Activated naive CD4-positive, alpha-beta T cell treated with anti-CD3 and anti-CD28 coated beads for 36 hours (primary cell): ENCODE results near the gene PDILT. TPM values are rescaled to one million over a fixed set of nuclear protein-coding genes. Genes with fewer than 3 reads are reported as not detected.

Experiments
- CTCF ChIA-PET: fragments of 350-600 bp; sonication (Branson Sonifier 250); formaldehyde crosslinking; loops from one replicate; lab custom pipeline; 2021; ENCODE audit warnings: antibody characterized with exemption; lab: Charles Lee
- DNase-seq: peaks from one replicate; pipeline ENCODE4 v3.0.0-alpha.2; 2020
- H3K27ac Mint-ChIP-seq: one replicate; pipeline ENCODE4 v1.8.0; 2021; ENCODE audit warnings: mild to moderate bottlenecking, mixed read lengths
- H3K27me3 Mint-ChIP-seq: one replicate; pipeline ENCODE4 v1.8.0; 2021; ENCODE audit warnings: low read depth, mixed read lengths
- H3K36me3 Mint-ChIP-seq: one replicate; pipeline ENCODE4 v1.8.0; 2021; ENCODE audit warnings: low read depth, mixed read lengths
- H3K4me1 Mint-ChIP-seq: one replicate; pipeline ENCODE4 v1.8.0; 2021; ENCODE audit warnings: low read depth, mixed read lengths
- H3K4me3 Mint-ChIP-seq: one replicate; pipeline ENCODE4 v1.8.0; 2021; ENCODE audit warnings: mild to moderate bottlenecking, moderate library complexity, mixed read lengths
- H3K9me3 Mint-ChIP-seq: one replicate; pipeline ENCODE4 v1.8.0; 2021; ENCODE audit warnings: mixed read lengths
- intact Hi-C: fragments of 100-400 bp; cut with micrococcal nuclease; formaldehyde crosslinking; loops from one replicate; pipeline ENCODE4 v1.15.1; 2023
- total RNA-seq, 2 experiments: library from RNA; stranded (reverse); gene quantifications; one replicate each; pipeline ENCODE4 v1.2.3, GENCODE V29; 2021

PDILT gene
- total RNA-seq, 2 experiments from 2014 or later, result not detected

GRCh38 chr16:20382202-20382948 is 22.2 kb downstream of the PDILT start:
- peaks cover 12% of the 10 kb centered on the region for H3K27me3 Mint-ChIP-seq
- no peaks in the 10 kb centered on the region for H3K4me1 Mint-ChIP-seq
- no peaks in the 10 kb centered on the region for H3K9me3 Mint-ChIP-seq
- no peaks in the 10 kb centered on the region for H3K36me3 Mint-ChIP-seq
- intact Hi-C loops, result loop anchor here (5.0 to 10.0 kb wide), 3 partner anchors 80 to 828 kb away; partner anchors contain the start of gene VPS35L
- no peak overlapping the region for H3K4me3 Mint-ChIP-seq
- CTCF ChIA-PET, result interaction anchor here (0.8 to 4.0 kb wide), 6 partner anchors 9 to 826 kb away, joined by 3 to 23 read pairs (median 5); no protein-coding TSS in a partner anchor
- DNase-seq, result no peak
- no peak overlapping the region for H3K27ac Mint-ChIP-seq

GRCh38 chr16:20380782-20381181 is 23.8 kb downstream of the PDILT start:
- intact Hi-C loops, result loop anchor here (5.0 to 10.0 kb wide), 3 partner anchors 78 to 826 kb away; partner anchors contain the start of gene VPS35L
- H3K4me1 Mint-ChIP-seq, result no peaks in the 10 kb centered on the region
- H3K27me3 Mint-ChIP-seq, result peaks cover 6% of the 10 kb centered on the region
- no peak overlapping the region for H3K4me3 Mint-ChIP-seq
- no peaks in the 10 kb centered on the region for H3K9me3 Mint-ChIP-seq
- DNase-seq, result no peak
- no peaks in the 10 kb centered on the region for H3K36me3 Mint-ChIP-seq
- H3K27ac Mint-ChIP-seq, result no peak overlapping the region
- CTCF ChIA-PET, result interaction anchor here (1.6 kb wide), 1 partner anchor 473 kb away, joined by 7 read pairs; no protein-coding TSS in a partner anchor

GRCh38 chr16:20377181-20377580 is 27.4 kb downstream of the PDILT start:
- Mint-ChIP-seq H3K9me3 (no peaks in the 10 kb centered on the region), H3K27me3 (peaks cover 9% of the 10 kb centered on the region), H3K4me3 (no peak overlapping the region), H3K36me3 (no peaks in the 10 kb centered on the region), H3K4me1 (no peaks in the 10 kb centered on the region), H3K27ac (no peak overlapping the region)
- DNase-seq, result no peak
- CTCF ChIA-PET, result interaction anchor here (0.7 to 1.3 kb wide), 3 partner anchors 8 to 470 kb away, joined by 3 to 10 read pairs (median 4); no protein-coding TSS in a partner anchor
- intact Hi-C loops, result no loop called here

GRCh38 chr16:20372701-20373100 is 31.8 kb downstream of the PDILT start:
- no peaks in the 10 kb centered on the region for H3K9me3 Mint-ChIP-seq
- no peak overlapping the region for H3K27ac Mint-ChIP-seq
- H3K4me3 Mint-ChIP-seq, result no peak overlapping the region
- peaks cover 21% of the 10 kb centered on the region for H3K27me3 Mint-ChIP-seq
- CTCF ChIA-PET, result interaction anchor here (1.2 to 2.1 kb wide), 2 partner anchors 10 to 12 kb away, joined by 3 to 4 read pairs; no protein-coding TSS in a partner anchor
- no peaks in the 10 kb centered on the region for H3K4me1 Mint-ChIP-seq
- no peak for DNase-seq
- intact Hi-C loops, result no loop called here
- H3K36me3 Mint-ChIP-seq, result no peaks in the 10 kb centered on the region

- Mint-ChIP-seq H3K27me3 (peaks cover 24% of the 10 kb centered on the region), H3K9me3 (no peaks in the 10 kb centered on the region), H3K4me3 (no peak overlapping the region), H3K27ac (no peak overlapping the region), H3K36me3 (no peaks in the 10 kb centered on the region), H3K4me1 (no peaks in the 10 kb centered on the region)
- intact Hi-C loops, result no loop called here
- CTCF ChIA-PET, result no interaction called here
- no peak for DNase-seq
These were observed 35.0 kb downstream of the PDILT start for GRCh38 chr16:20369452-20370054.

GRCh38 chr16:20364051-20364450 is 40.5 kb downstream of the PDILT start:
- H3K36me3 Mint-ChIP-seq, result no peaks in the 10 kb centered on the region
- CTCF ChIA-PET, result interaction anchor here (1.5 kb wide), 1 partner anchor 21 kb away, joined by 4 read pairs; no protein-coding TSS in a partner anchor
- H3K27ac Mint-ChIP-seq, result no peak overlapping the region
- intact Hi-C loops, result no loop called here
- no peak overlapping the region for H3K4me3 Mint-ChIP-seq
- no peaks in the 10 kb centered on the region for H3K9me3 Mint-ChIP-seq
- no peak for DNase-seq
- H3K27me3 Mint-ChIP-seq, result peaks cover 19% of the 10 kb centered on the region
- no peaks in the 10 kb centered on the region for H3K4me1 Mint-ChIP-seq

- H3K27me3 Mint-ChIP-seq, result peaks cover 17% of the 10 kb centered on the region
- H3K4me3 Mint-ChIP-seq, result no peak overlapping the region
- no peak overlapping the region for H3K27ac Mint-ChIP-seq
- no peaks in the 10 kb centered on the region for H3K36me3 Mint-ChIP-seq
- intact Hi-C loops, result no loop called here
- H3K9me3 Mint-ChIP-seq, result no peaks in the 10 kb centered on the region
- CTCF ChIA-PET, result interaction anchor here (0.6 to 1.5 kb wide), 2 partner anchors 21 to 456 kb away, joined by 4 to 6 read pairs; no protein-coding TSS in a partner anchor
- H3K4me1 Mint-ChIP-seq, result no peaks in the 10 kb centered on the region
- DNase-seq, result no peak
These were observed 41.3 kb downstream of the PDILT start for GRCh38 chr16:20363191-20363590.

GRCh38 chr16:20359997-20360396 is 44.5 kb downstream of the PDILT start:
- H3K36me3 Mint-ChIP-seq, result no peaks in the 10 kb centered on the region
- no peak overlapping the region for H3K27ac Mint-ChIP-seq
- no peaks in the 10 kb centered on the region for H3K9me3 Mint-ChIP-seq
- no peaks in the 10 kb centered on the region for H3K4me1 Mint-ChIP-seq
- CTCF ChIA-PET, result no interaction called here
- DNase-seq, result peak; percentile 7
- intact Hi-C loops, result no loop called here
- H3K4me3 Mint-ChIP-seq, result no peak overlapping the region
- H3K27me3 Mint-ChIP-seq, result peaks cover 20% of the 10 kb centered on the region

GRCh38 chr16:20355114-20355782 is 49.3 kb downstream of the PDILT start:
- Mint-ChIP-seq H3K4me1 (no peaks in the 10 kb centered on the region), H3K27me3 (peaks cover 19% of the 10 kb centered on the region), H3K4me3 (no peak overlapping the region), H3K27ac (no peak overlapping the region), H3K36me3 (no peaks in the 10 kb centered on the region), H3K9me3 (no peaks in the 10 kb centered on the region)
- CTCF ChIA-PET, result no interaction called here
- intact Hi-C loops, result no loop called here
- DNase-seq, result no peak

- Mint-ChIP-seq H3K27ac (no peak overlapping the region), H3K4me1 (no peaks in the 10 kb centered on the region), H3K9me3 (no peaks in the 10 kb centered on the region), H3K27me3 (peaks cover 16% of the 10 kb centered on the region), H3K4me3 (no peak overlapping the region), H3K36me3 (no peaks in the 10 kb centered on the region)
- CTCF ChIA-PET, result no interaction called here
- intact Hi-C loops, result no loop called here
- DNase-seq, result no peak
These were observed 51.2 kb downstream of the PDILT start for GRCh38 chr16:20353379-20353778.

GRCh38 chr16:20352615-20353014 is 51.9 kb downstream of the PDILT start, which contains the start of gene UMOD:
UMOD (minus strand) TSS chr16:20352715; CDS start chr16:20350737, 1,978 bp downstream.
- DNase-seq, result no peak
- Mint-ChIP-seq H3K4me3 (no peak within 1 kb of the TSS), H3K36me3 (no peaks in the 10 kb centered on the region), H3K27me3 (peaks cover 16% of the 10 kb centered on the region), H3K9me3 (no peaks in the 10 kb centered on the region), H3K4me1 (no peaks in the 10 kb centered on the region), H3K27ac (no peak within 1 kb of the TSS)
- CTCF ChIA-PET, result no interaction called here
- intact Hi-C loops, result no loop called here

- no peaks in the 10 kb centered on the region for H3K4me1 Mint-ChIP-seq
- H3K36me3 Mint-ChIP-seq, result no peaks in the 10 kb centered on the region
- DNase-seq, result no peak
- no peak overlapping the region for H3K27ac Mint-ChIP-seq
- no peaks in the 10 kb centered on the region for H3K9me3 Mint-ChIP-seq
- no peak overlapping the region for H3K4me3 Mint-ChIP-seq
- intact Hi-C loops, result no loop called here
- CTCF ChIA-PET, result interaction anchor here (0.7 to 1.2 kb wide), 2 partner anchors 12 to 35 kb away, joined by 4 to 6 read pairs; no protein-coding TSS in a partner anchor
- peaks cover 2% of the 10 kb centered on the region for H3K27me3 Mint-ChIP-seq
These were observed 54.9 kb downstream of the PDILT start for GRCh38 chr16:20349615-20350014.
